DMS153 treated with DMSO at 0.1 percent for 48 hours (cell line): ENCODE data around the gene EYA4.

Experiments
- DNase-seq: peaks from one replicate; lab custom pipeline; 2025; ENCODE audit not compliant: unreplicated experiment; lab: John Stamatoyannopoulos, UW

Gene EYA4

GRCh38 chr6:133241086-133241900 lies at the start of gene EYA4:
EYA4 (plus strand) TSS chr6:133241357; CDS start chr6:133274781, 33,424 bp downstream.
- no peak for DNase-seq

GRCh38 chr6:133193396-133193795 lies 47.8 kb upstream of the EYA4 start:
- no peak for DNase-seq

GRCh38 chr6:133198725-133199124 lies 42.4 kb upstream of the EYA4 start:
- no peak for DNase-seq

- DNase-seq, result no peak
These were observed 39.9 kb upstream of the EYA4 start for GRCh38 chr6:133201231-133201630.

DNA sequence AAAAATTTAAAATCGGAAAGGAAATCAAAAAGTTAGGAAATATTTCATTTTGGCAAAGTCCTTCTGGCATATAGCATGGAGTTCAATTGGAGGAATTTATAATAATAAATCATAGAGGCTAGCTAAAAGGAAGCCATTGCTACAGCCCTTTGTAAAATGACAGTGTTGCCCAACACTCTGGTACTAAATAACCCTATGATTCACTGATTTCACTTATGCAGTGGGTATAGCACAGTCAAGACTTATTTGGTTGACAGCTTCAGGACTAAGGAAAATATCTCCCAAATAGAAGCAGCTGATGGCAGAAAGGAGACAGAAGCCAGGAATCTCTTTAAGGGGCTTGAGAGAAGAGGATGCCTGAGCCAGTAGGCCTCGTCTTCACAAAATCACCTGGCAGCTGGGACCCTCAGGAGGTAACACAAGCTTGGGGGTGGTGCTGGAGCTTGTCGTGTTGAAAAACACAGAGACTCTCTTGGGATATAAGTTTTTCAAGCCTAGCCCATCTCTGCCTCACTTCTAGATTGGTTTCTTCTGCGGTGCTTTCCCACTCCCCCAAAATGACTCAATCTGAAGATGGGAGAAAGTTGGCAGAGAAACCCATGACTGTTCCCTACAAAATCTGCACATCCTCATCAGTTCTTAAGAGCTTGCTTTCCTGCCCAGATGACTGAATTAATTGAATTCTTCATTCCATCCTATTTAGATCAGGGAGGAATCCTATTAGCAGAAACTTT lies 38.4 kb upstream of the EYA4 start:
- no peak for DNase-seq

DNA sequence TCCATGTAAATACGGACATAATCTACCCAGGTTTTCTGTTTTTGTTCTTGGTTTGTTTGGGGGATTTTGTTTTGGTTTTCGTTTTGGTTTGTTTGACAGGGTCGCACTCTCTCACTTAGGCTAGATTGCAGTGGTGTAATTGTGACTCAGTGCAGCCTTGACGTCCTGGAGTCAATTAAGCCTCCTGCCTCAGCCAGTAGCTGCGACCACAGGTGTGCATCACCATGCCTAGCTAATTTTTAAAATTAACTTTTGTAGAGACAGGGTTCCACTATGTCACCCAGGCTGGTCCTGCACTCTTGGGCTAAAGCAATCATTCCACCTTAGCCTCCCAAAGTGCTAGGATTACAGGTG lies 37.8 kb upstream of the EYA4 start:
- DNase-seq, result no peak

GRCh38 chr6:133205304-133205703 lies 35.9 kb upstream of the EYA4 start:
- no peak for DNase-seq

GRCh38 chr6:133206942-133207341 lies 34.2 kb upstream of the EYA4 start:
- no peak for DNase-seq

DNA sequence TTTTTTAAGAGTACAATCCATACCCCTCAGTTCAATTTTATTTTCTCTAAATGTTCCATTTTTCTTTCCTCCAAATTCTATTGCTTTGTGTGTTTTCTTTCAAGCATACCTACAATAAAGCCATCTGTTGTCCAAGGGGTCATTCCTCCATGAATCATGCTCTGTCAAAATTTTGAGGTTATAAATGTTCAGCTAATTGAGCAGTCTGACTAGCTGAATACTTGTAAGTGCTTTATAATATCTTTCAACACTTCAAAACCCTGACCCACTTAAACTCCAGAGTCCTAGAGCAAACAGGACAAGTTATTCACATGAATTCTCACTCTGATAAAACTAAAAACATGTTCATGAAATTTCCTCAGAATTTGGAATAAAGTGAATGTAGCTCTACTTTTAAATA lies 33.4 kb upstream of the EYA4 start:
- no peak for DNase-seq

DNA sequence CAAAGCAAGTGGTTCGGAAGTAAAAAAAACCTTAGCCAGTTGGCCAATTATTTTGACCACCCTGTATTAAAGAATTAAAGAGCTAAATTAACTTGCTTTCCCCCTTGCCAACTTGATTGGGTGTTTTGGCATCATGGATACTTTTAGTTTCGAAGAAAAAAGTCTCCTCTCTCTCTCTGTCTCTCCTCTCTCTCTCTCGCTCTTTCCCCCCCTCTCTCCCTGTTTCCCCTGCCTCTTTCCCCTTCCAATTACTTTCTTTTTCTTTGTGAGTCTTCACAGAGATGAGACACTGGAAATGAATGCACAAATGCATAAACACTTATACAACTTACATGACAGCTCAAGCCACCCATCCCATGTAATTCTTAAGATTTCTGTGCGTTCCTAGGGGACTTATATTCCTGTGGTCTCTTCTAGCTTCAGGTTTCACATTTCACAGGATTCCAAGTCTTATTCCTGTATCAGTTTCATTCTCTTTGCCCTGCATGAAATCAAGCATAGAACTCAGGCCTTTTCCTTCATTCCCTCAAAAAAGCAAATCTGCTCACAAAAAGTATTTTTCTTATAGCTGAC lies 32.9 kb upstream of the EYA4 start:
- no peak for DNase-seq

DNA sequence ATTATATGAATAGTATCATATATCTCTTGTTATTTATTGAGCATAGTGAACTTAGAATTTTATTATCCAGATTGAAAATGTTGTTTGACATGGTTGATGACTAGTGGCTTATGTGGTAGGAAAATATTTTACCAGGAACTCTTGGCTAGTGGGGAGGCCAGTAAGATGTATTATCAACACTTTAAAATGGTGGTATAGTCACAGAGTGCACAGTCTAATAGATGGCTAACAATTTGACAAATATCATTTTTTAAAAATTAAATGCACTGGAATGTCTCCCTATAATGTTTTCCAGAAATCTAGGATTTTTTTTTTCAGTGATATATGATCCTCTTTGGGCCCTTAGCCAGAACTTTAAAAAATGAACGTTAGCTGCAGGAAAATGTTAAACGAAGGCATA lies 26.9 kb upstream of the EYA4 start:
- no peak for DNase-seq

- no peak for DNase-seq
These were observed 22.3 kb upstream of the EYA4 start for GRCh38 chr6:133218852-133219251.

- no peak for DNase-seq
These were observed 17.6 kb upstream of the EYA4 start for GRCh38 chr6:133223452-133224029.

DNA sequence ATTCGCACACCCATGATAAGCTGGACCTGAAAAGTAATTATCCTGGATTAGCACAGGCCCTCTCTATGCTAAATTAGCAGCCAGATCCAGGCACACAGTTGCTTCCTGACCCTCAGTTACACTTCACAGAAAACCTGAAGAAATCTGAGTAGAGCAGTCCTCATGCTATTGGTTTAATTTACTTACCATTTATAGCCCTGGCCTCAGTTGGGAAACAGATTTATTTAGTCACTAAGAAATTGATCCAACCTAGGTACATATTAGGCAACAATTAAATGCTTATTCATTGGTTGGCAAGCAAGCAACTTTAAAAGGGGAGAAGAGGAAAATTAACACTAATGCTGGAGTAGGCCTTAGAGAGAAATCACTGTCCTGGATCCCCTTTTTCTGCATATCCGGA lies 15.6 kb upstream of the EYA4 start:
- DNase-seq, result no peak

DNA sequence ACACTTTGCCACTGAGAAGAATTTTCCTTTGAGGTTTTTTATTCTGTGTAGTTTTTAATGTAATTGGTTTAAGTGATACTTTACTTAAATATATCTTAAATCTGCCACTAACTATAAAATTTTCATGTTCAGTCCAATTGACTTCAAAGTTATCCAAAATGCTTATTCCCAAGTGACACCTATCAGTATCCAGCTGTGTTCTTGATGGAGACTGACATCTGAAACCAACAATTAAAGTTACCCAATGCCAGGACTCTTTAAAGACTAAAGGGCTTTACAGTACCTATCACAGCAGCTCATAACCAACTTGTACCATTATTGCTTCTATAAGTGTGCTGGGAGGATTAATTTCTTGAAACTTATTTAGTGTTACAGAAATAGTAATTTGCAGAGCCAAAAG lies 13.8 kb upstream of the EYA4 start:
- no peak for DNase-seq

- DNase-seq, result no peak
These were observed 11.1 kb upstream of the EYA4 start for GRCh38 chr6:133230052-133230451.

DNA sequence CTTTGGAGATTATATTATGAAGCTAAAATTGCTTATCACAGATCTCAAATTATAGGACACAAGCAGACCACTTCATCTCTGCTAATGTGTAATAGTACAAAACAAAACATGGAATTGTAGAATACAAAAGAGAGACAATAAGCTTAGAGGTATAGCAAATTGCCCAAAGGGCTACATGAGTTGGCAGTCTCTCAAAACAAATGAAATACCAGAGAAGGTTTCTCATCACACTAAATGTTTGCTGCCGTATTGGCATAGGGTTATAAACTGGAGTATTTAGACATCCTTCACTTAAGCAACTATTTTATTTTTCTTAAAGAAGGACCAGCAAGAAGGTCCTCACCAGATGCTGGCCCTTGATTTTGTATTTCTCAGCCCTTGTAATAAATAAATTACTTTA lies 5.9 kb upstream of the EYA4 start:
- no peak for DNase-seq

DNA sequence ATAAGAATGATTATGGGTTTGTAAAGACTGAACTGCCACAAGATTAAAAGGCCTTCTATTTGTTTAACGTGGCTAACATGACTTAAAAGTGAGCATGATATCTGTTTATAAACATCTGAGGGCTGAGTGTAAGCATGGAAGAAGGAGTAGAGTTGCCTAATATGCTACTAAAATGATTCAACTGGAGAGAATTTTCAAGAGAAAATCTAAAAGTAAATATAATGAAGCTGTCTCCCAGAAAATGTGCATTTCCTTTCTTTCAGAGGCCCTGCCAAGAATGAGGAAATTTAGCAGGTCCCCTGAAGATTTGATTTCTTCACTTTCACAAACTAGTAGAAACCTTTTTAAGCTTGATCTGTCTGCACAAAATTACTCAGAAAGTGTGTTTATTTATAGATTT lies 4.2 kb upstream of the EYA4 start:
- no peak for DNase-seq

GRCh38 chr6:133240511-133241085 lies 559 bp upstream of the EYA4 start:
- DNase-seq, result no peak

GRCh38 chr6:133241901-133242636 lies 912 bp downstream of the EYA4 start:
- no peak for DNase-seq
